ENCODE measurements around the gene C2CD4C.

DNA sequence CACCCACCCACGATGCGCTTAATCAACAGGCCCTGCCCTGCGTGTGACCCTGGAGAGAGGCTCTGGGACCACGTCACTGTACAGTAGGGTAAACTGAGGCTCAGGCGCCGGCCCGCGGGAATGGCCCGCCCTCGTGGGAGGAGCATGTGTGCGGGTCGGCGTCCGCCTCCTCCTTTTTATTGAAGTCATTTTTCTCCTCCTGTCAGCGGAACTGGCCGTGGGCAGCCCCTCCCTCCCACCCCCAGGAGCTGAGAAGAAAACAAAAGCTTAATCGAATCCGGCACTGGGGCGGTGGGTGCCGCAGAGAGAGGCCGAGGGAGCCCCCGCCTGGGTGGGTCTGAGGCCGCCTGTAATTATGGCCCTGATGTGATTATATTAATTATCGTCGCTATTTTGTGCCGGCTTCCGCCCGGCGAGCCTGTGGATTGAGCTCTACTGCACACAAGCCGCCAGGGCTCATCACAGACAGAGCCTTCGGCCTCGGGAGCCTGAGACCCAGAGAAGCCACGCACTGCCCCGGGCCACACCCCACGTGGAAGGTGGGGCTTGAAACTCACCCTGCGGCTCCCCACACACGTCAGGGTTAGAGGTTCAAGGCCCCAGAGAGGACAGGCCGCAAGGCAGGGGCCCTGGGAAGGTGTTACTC, 7.0 kb downstream of the C2CD4C start:
- TF ChIP-seq POLR2A (IDR thresholded peaks at IDR 0.05): no peak
- TF ChIP-seq, protein P1, sequence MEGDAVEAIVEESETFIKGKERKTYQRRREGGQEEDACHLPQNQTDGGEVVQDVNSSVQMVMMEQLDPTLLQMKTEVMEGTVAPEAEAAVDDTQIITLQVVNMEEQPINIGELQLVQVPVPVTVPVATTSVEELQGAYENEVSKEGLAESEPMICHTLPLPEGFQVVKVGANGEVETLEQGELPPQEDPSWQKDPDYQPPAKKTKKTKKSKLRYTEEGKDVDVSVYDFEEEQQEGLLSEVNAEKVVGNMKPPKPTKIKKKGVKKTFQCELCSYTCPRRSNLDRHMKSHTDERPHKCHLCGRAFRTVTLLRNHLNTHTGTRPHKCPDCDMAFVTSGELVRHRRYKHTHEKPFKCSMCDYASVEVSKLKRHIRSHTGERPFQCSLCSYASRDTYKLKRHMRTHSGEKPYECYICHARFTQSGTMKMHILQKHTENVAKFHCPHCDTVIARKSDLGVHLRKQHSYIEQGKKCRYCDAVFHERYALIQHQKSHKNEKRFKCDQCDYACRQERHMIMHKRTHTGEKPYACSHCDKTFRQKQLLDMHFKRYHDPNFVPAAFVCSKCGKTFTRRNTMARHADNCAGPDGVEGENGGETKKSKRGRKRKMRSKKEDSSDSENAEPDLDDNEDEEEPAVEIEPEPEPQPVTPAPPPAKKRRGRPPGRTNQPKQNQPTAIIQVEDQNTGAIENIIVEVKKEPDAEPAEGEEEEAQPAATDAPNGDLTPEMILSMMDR (IDR thresholded peaks at IDR 0.05): no peak
